Pancreas (tissue), 10 donors: ENCODE measurements around the gene CWH43. TPM values are rescaled to one million over a fixed set of nuclear protein-coding genes. Genes with fewer than 3 reads are reported as not detected.
A peak's percentile ranks its signal among the peaks of the same experiment; 100 is the strongest.
"Not testable (repeated sequence)": the region's sequence is repeated elsewhere in the genome, so short reads cannot be mapped to it uniquely, and the experiment has no call there.

Source experiments
- ATAC-seq, 4 donors: fragments of 200-7000 bp; cut with Tn5 transposase; one replicate each; pipeline versions ENCODE4 v1.8.0 to v1.9.1; 2020; ENCODE audit warnings: mild to moderate bottlenecking in 4 of 4, moderate library complexity in 4 of 4
- DNase-seq, 6 donors: peaks; one replicate each; pipeline ENCODE4 v3.0.0-alpha.2; 2020
- FAIRE-seq: peaks from 2 replicates; lab custom pipeline; 2012; peaks lifted over from hg19 to GRCh38; lab: Jason Lieb, UNC
- H3K27ac ChIP-seq, 4 donors: fragments of 200-600 bp; sonication (generic); 1 replicate in 3 of 4; 2 replicates in 1 of 4; pipeline versions ENCODE4 v1.5.0 to v1.8.0; 2020
- H3K27me3 ChIP-seq, 4 donors: fragments of 200-600 bp; one replicate each; pipeline ENCODE4 v1.8.0; 2021
- H3K36me3 ChIP-seq, 3 donors: fragments of 200-600 bp; sonication (generic) in 1 of 3; one replicate each; pipeline versions ENCODE4 v1.5.0 to v1.8.0; 2020 to 2021
- H3K4me1 ChIP-seq, 3 donors: fragments of 200-600 bp; one replicate each; pipeline ENCODE4 v1.8.0; 2021
- H3K4me3 ChIP-seq, 4 donors: fragments of 200-600 bp; sonication (generic) in 2 of 4; one replicate each; pipeline versions ENCODE4 v1.5.0 to v1.8.0; 2020 to 2021
- H3K9me3 ChIP-seq, 4 donors: fragments of 200-600 bp; one replicate each; pipeline ENCODE4 v1.8.0; 2021
- WGBS, 2 donors: extraction: QIAGEN DNeasy Blood & Tissue Kit; methylation state at CpG; one replicate each; pipeline ENCODE4 v1.1.7; 2013; 5-methylcytosine and 5-hydroxymethylcytosine counted together
- intact Hi-C, 3 donors: fragments of 100-400 bp; cut with DNase I; formaldehyde crosslinking; loops; one replicate each; pipeline versions ENCODE4 v1.11.1 to v1.14.2; 2022
- polyA plus RNA-seq, 2 donors: library from polyadenylated mRNA; stranded (reverse); fragments of 200-250 nt; gene quantifications; one replicate each; pipeline ENCODE4 v1.2.3, GENCODE V29; 2013
- total RNA-seq, 6 donors: library from RNA; stranded (reverse); fragmentation: NEBNext Ultra II Directional in 4 of 6; extraction: Animal tissue kit (Norgen Biotek cat#: 25700) in 4 of 6; gene quantifications; one replicate each; pipeline versions ENCODE4 v1.2.1 to v1.2.4, GENCODE V29; 2021 to 2023
- donor health status: healthy with polysubstance abuse.
- donor health status: DM: no; HTN: no; CAD: no; lungs with moderate emphysema.
- donor health status: DM: no; HTN: no; CAD: no.
- donor health status: control.
- donor health status: control.
- donor health status: Bipolar disorder and iron deficiency.
- donor health status: DM: yes; HTN: yes; CAD: no.
- donor health status: DM: no; HTN: no; CAD: no.
- donor health status: DM: no; HTN: no; CAD: no.
- donor health status: DM: yes; HTN: yes; CAD: no.

The CWH43 gene
- total and polyA plus RNA-seq, 8 donors = 0.06 TPM; not detected in 7

GRCh38 chr4:49097071-49097470 lies 111.0 kb downstream of the CWH43 start:
- H3K27me3 ChIP-seq, H3K36me3 ChIP-seq, DNase-seq, H3K9me3 ChIP-seq, H3K27ac ChIP-seq, H3K4me1 ChIP-seq, H3K4me3 ChIP-seq, intact Hi-C loops, FAIRE-seq: not testable (repeated sequence)
- 47 to 52% methylated on average over 9 of the region's 9 CpGs for WGBS, 2 donors
- ATAC-seq = peak; percentile 35 to 57 (median 50)

DNA sequence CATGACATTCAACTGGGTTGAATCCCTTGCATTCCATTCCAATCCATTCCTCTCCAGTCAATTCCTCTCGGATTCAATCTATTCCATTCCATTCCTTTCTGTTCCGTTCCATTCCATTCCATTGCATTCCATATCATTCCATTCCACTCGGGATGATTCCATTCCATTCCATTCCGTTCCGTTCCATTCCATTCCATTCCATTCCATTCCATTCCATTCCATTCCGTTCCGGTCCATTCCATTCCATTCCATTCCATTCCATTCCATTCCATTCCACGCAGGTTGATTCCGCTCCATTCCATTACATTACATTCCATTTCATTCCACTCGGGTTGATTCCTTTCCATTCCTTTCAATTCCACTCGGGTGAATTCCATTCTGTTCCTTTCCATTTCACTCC lies 111.4 kb downstream of the CWH43 start:
- ATAC-seq, H3K4me1 ChIP-seq, H3K4me3 ChIP-seq, H3K36me3 ChIP-seq, H3K9me3 ChIP-seq, H3K27me3 ChIP-seq, H3K27ac ChIP-seq, intact Hi-C loops, FAIRE-seq, DNase-seq: not testable (repeated sequence)
- WGBS, 2 donors = 54 to 55% methylated on average over 11 of the region's 11 CpGs

DNA sequence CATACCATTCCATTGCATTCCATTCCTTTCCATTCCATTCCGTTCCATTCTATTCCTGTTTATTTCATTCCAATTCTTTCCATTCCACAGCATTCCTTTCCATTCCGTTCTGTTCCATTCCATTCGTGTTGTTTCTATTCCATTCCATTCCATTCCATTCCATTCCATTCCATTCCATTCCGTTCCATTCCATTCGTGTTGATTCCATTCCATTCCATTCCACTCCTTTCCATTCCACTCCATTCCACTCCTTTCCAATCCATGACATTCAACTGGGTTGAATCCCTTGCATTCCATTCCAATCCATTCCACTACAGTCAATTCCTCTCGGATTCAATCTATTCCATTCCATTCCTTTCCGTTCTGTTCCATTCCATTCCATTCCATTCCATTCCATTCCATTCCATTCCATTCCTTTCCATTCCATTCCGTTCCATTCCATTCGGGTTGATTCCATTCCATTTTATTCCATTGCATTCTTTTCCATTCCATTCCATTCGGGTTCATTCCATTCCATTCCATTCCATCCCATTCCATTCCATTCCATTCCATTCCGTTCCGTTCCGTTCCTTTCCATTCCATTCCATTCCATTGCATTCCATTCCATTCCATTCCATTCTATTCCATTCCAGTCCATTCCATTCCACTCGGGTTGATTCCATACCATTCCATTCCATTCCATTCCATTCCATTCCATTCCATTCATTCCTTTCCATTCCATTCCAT lies 112.1 kb downstream of the CWH43 start:
- H3K27ac ChIP-seq, DNase-seq, H3K36me3 ChIP-seq, FAIRE-seq, H3K9me3 ChIP-seq, H3K27me3 ChIP-seq, H3K4me3 ChIP-seq, H3K4me1 ChIP-seq, intact Hi-C loops: not testable (repeated sequence)
- peak; percentile 5 to 23 (median 12) for ATAC-seq
- WGBS, 2 donors = 53 to 54% methylated on average over 14 of the region's 14 CpGs

- WGBS, 2 donors = 53 to 56% methylated on average over 16 of the region's 16 CpGs
- H3K9me3 ChIP-seq, ATAC-seq, FAIRE-seq, H3K4me3 ChIP-seq, H3K36me3 ChIP-seq, H3K27ac ChIP-seq, DNase-seq, H3K27me3 ChIP-seq, H3K4me1 ChIP-seq: not testable (repeated sequence)
- intact Hi-C loops = loop anchor here in 1 of 3 donors (10.0 kb wide), 1 partner anchor 55 kb away; no protein-coding TSS in a partner anchor
These were observed 113.9 kb downstream of the CWH43 start for GRCh38 chr4:49099831-49100444.

GRCh38 chr4:49102344-49102898 lies 116.3 kb downstream of the CWH43 start:
- ATAC-seq = peak; percentile 35 to 66 (median 53)
- FAIRE-seq, H3K4me3 ChIP-seq, DNase-seq, H3K36me3 ChIP-seq, H3K27me3 ChIP-seq, H3K9me3 ChIP-seq, H3K4me1 ChIP-seq, H3K27ac ChIP-seq: not testable (repeated sequence)
- WGBS, 2 donors = 48 to 63% methylated on average over 9 of the region's 9 CpGs
- intact Hi-C loops = loop anchor here in 1 of 3 donors (10.0 kb wide), 1 partner anchor 52 kb away; no protein-coding TSS in a partner anchor

- H3K27ac ChIP-seq, H3K4me3 ChIP-seq, H3K4me1 ChIP-seq, H3K36me3 ChIP-seq, FAIRE-seq, H3K9me3 ChIP-seq, DNase-seq, H3K27me3 ChIP-seq: not testable (repeated sequence)
- 47 to 56% methylated on average over 14 of the region's 14 CpGs for WGBS, 2 donors
- peak; percentile 21 to 37 (median 30) for ATAC-seq
- intact Hi-C loops = loop anchor here in 1 of 3 donors (10.0 kb wide), 1 partner anchor 51 kb away; no protein-coding TSS in a partner anchor
These were observed 117.5 kb downstream of the CWH43 start for GRCh38 chr4:49103436-49104136.

DNA sequence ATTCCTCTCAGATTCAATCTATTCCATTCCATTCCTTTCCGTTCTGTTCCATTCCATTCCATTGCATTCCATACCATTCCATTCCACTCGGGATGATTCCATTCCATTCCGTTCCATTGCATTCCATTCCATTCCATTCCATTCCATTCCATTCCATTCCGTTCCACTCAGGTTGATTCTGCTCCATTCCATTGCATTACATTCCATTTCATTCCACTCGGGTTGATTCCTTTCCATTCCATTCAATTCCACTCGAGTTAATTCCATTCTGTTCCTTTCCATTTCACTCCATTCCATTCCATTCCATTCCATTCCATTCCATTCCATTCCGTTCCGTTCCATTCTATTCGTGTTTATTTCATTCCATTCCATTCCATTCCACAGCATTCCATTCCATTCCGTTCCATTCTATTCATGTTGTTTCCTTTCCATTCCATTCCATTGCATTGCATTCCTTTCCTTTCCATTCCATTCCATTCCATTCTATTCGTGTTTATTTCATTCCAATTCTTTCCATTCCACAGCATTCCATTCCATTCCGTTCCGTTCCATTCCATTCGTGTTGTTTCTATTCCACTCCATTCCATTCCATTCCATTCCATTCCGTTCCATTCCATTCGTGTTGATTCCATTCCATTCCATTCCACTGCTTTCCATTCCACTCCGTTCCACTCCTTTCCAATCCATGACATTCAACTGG lies 118.3 kb downstream of the CWH43 start:
- not testable (repeated sequence) for H3K36me3 ChIP-seq, H3K27me3 ChIP-seq, H3K9me3 ChIP-seq, H3K4me1 ChIP-seq, DNase-seq, FAIRE-seq, H3K4me3 ChIP-seq, H3K27ac ChIP-seq
- 44 to 50% methylated on average over 17 of the region's 17 CpGs for WGBS, 2 donors
- ATAC-seq = peak in 2 of 4 donors; percentile 7 to 30
- intact Hi-C loops = loop anchor here in 1 of 3 donors (10.0 kb wide), 1 partner anchor 50 kb away; no protein-coding TSS in a partner anchor

DNA sequence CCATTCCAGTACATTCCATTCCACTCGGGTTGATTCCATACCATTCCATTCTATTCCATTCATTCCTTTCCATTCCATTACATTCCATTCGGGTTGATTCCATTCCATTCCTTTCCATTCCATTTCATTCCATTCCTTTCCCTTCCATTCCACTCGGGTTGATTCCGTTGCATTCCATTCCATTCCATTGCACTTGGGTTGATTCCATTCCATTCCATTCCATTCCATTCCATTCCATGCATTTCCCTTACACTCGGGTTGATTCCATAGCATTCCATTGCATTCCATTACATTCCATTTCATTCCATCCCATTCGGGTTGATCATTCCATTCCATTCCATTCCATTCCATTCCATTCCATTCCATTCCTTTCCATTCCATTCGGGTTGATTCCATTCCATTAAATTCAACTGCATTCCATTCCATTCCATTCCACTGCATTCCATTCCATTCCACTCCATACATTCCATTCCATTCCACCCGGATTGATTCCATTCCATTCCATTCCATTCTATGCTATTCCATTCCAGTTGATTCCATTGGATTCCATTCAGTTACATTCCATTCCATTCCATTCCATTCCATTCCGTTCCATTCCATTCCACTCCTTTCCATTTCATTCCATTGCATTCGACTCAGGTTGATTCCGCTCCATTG lies 119.3 kb downstream of the CWH43 start:
- not testable (repeated sequence) for H3K27ac ChIP-seq

DNA sequence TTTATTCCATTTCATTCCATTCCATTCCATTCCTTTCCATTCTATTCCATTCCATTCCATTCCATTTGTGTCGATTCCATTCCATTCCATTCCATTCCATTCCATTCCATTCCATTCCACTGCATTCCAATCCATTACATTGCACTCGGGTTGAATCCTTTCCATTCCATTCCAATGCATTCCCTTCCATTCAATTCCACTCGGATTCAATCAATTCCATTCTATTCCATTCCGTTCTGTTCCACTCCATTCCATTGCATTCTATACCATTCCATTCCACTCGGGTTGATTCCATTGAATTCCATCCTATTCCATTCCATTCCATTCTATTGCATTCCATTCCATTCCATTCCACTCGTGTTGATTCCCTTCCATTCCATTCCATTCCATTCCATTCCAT lies 121.2 kb downstream of the CWH43 start:
- intact Hi-C loops = loop anchor here in 1 of 3 donors (10.0 kb wide), 1 partner anchor 48 kb away; no protein-coding TSS in a partner anchor
- not testable (repeated sequence) for H3K27me3 ChIP-seq, DNase-seq, FAIRE-seq, H3K9me3 ChIP-seq, ATAC-seq, H3K4me1 ChIP-seq, H3K27ac ChIP-seq, H3K4me3 ChIP-seq, H3K36me3 ChIP-seq
- 37 to 40% methylated on average over 6 of the region's 6 CpGs for WGBS, 2 donors

More for the DNA sequence above, 119.3 kb downstream of the CWH43 start:
- ATAC-seq, FAIRE-seq, H3K4me3 ChIP-seq, H3K4me1 ChIP-seq, H3K36me3 ChIP-seq, H3K9me3 ChIP-seq, DNase-seq, H3K27me3 ChIP-seq: not testable (repeated sequence)
- 53 to 65% methylated on average over 11 of the region's 11 CpGs for WGBS, 2 donors
- intact Hi-C loops = loop anchor here in 1 of 3 donors (10.0 kb wide), 1 partner anchor 49 kb away; no protein-coding TSS in a partner anchor

- not testable (repeated sequence) for H3K4me3 ChIP-seq, DNase-seq, H3K27ac ChIP-seq, H3K9me3 ChIP-seq, H3K36me3 ChIP-seq, FAIRE-seq, H3K4me1 ChIP-seq, H3K27me3 ChIP-seq
- intact Hi-C loops = loop anchor here in 1 of 3 donors (10.0 kb wide), 1 partner anchor 46 kb away; no protein-coding TSS in a partner anchor
- 40 to 44% methylated on average over 15 of the region's 17 CpGs for WGBS, 2 donors
- peak; percentile 57 to 81 (median 71) for ATAC-seq
These were observed 122.3 kb downstream of the CWH43 start for GRCh38 chr4:49108183-49108978.
